NCI-H774 (cell line): ENCODE measurements around the gene PSEN2.

Source experiments
- DNase-seq: peaks from one replicate; lab custom pipeline; 2025; lab: John Stamatoyannopoulos, UW

PSEN2 gene

GRCh38 chr1:226864311-226864710, 6.1 kb upstream of the PSEN2 start:
- DNase-seq: no peak

DNA sequence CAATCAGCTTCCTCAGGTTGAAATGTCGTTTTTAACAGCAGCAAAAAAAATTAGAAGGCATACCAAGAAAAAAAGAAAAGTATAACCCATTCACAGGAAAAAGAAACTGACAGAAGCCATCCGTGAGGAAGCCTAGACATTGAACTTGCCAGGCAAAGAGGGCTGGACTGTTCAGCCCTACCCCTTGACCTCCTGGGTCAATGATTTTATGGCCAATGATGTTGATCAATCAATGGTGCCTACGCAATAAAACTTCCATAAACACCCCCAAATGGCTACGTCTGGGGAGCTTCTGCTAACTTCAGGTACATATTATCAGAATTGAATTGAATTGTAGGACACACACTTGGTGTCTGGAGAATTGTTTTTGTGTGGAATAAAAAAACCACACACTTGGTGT, 4.8 kb upstream of the PSEN2 start:
- DNase-seq: no peak

DNA sequence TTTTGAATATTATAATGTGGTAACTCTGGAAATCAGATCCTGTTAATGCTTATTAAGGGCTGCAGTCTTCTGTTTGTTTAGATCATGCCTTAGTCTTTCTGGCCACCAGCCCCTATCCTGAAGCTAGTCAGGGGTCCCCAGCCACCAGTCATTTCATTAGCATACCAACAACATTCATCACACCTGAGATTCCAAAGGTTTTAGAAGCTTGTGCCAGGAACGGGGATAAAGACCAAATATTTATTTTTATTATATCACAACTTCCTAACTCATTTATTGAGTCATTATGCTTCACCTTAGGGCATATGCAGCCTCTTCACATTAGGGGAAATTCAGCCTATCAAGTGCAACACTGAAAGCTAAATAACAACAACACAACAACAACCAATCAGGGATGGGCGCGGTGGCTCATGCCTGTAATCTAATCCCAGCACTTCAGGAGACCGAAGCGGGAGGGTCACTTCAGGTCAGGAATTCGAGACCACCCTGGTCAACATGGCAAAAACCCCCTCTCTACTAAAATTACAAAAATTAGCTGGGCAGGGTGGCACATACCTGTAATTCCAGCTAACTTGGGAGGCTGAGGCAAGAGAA, 2.9 kb upstream of the PSEN2 start:
- no peak for DNase-seq

DNA sequence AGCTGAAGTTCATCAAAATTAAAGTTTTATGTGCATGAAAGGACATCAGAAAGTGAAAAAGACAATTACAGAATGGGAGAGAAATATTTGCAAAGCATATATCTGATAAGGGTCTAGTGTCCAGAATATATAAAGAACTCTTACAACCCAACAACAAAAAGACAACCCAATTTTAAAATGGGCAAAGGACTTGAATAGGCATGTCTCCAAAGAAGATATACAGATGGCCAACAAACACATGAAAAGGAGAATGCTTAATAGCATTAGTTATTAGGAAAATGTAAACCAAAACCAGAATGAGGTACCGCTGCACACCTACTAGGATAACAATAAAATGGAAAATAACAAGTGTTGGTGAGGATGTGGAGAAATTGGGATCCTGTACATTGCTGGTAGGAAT, 1.7 kb upstream of the PSEN2 start:
- no peak for DNase-seq

- no peak for DNase-seq
These were observed 403 bp upstream of the PSEN2 start for GRCh38 chr1:226870026-226870400.

DNA sequence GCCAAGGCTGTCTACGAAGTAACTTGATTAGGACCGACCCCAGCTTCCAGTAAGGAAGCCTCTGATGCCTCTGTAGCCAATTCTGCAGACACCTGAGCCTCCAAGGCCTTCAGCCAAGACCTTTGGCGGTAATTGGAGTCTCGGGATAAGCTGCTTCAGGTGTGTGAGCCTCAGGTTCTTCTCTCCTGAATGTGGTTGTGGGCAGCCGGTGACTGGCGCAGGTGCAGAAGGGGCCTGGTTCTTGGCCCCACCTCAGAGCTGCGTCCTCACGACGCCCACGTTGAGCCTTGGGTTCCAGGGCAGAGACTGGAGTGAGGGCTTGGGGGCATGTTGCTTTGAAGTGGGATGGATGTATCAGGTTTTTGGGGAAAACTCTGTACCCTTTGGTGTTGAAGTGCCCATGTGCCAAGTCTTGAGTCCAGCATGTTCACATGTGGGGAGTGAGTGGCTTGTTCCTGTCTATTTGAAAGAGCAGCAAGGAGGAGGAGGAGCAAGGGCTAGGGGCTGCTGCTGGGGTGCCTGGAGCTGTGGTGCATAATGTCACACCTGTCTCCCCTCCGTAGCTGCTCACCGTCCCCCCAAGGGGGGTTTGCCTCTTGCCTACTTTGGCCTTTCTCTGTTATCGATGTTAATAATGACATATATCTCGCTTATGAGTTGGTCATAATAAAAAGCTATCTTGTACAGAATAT, 1.4 kb downstream of the PSEN2 start:
- no peak for DNase-seq

DNA sequence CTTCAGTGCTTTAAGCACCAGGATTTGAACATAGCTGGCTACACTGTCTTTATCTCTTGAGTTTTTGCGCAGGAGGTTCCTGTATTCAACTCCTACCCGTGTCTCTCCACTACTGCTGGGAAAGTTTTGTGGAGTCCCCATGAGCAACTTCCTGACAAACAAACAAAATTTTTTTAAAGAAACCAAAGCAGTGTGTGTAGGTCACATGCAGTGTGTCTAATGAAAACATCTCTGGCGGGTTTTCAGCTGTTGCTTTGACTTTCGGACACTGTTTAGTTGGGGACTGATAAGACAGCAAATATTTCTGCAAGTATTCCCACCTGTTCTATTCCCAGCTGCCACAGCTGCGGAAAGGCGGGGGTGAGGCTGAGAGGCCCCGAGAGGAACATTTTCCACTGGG, 2.0 kb downstream of the PSEN2 start:
- no peak for DNase-seq

GRCh38 chr1:226873771-226874578, 3.6 kb downstream of the PSEN2 start:
- no peak for DNase-seq

DNA sequence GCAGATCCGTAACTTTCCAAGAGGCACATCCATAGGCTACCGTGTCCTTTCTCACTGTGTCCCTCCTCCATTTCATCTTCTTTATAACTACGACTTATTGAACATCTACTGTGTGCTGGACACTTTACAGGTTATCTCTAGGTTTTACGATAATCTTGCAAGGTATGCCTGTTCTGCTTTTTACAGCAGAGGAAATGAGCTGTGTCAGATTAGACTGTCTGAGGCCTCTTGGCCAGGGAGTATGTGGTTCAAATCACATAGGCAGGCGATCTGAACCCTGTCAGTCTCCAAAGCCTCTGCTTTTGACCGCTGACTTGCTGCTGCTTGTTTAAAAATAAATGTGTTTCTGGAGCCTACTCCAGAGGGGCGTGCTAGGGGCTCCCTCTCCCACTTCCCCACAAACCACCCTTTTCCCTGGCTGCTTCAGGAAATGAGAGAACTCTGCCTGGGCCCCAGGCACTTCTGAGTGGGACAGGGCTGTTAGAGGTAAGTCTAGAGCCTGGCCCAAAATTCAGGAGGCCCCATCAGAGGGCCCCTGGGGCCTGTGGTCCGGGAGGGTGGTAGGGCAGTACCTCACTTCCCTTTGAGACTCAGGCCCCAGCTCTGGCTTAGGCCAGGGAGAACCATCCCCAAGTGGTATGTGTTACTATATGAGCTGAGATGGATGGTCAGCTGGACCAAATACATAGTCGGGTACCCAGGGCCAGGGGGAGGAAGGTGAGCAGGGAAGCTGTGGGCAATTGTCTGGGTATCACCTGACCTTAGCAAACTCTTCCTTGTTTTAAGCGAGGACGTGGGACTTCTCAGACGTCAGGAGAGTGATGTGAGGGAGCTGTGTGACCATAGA, 4.4 kb downstream of the PSEN2 start:
- no peak for DNase-seq

DNA sequence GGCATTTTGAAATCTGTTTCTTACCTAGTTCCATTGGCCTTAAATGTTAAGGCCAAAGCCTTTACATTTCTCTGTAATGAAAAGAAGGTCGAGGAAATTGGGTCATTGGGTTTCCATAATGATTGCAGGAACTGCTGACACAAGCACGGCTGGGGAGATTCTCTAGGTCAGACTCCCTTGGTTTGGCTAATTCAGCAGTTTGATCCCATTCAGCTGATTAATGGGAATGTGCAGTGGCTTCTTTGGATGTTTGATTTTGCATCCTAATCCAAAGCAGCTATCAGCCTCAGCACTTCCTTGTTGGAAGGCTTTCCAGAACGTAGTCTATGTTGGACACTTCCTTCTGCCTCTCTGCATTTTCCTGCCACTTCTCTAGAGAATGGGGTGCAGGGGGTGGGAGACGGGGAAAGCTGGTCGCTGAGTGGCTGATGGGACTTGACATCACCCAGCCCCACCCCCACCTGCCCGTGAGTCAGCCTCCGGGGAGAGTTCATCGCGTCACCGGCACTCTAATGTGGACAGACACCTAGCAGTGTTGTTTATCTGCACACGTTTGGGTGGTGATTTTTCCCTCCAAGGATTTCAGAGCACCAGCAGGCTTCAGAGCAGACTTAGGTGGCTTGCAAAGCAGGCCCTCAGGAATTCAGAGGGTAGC, 5.4 kb downstream of the PSEN2 start:
- DNase-seq: peak; percentile 86

DNA sequence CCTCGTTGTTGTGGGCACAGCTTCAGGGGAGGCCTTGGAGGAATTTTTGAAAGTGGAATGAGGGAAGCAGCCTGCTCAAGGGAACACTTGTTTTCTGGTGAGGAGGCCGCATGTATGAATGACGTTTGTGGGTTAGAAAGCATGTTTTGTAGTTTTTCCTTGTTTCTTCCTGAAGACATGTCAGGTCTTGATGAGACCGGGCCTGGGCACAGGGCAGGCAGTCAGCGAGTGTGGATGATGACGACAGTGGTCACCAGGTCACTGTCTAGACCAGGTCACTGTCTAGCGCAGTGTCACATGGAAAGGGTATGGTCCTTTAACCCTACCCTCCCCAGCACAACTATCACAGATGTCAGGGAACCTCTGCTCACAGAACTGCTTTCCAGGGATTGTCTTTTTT, 7.3 kb downstream of the PSEN2 start:
- no peak for DNase-seq

- no peak for DNase-seq
These were observed 10.2 kb downstream of the PSEN2 start for GRCh38 chr1:226880372-226881287.

DNA sequence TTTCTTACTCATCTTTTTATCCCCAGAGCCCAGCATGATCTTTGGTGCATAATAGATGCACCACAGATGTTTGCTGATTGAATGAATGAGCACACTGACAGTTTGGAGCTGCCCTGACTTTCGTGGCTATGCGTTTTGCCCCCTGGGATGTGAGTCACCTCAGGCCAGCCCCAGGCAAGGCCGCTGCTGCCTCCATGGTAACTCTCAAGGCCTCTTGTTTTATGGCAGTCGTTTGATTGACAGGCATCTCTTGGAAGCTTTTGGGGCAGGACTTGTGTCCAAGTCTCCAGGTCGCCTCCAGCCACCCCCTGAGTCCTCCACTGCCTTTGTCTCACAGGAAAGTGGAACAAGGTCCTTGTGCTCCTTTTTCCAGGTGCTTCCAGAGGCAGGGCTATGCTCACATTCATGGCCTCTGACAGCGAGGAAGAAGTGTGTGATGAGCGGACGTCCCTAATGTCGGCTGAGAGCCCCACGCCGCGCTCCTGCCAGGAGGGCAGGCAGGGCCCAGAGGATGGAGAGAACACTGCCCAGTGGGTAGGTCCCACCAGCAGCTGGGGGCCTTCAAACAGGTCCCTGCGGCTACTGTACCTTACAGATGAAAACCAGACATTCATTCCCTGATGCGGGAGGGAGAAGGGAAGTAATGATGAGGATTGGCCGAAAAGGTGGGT, 11.2 kb downstream of the PSEN2 start:
- DNase-seq: no peak

GRCh38 chr1:226882187-226882586, 11.8 kb downstream of the PSEN2 start:
- no peak for DNase-seq

- no peak for DNase-seq
These were observed 12.4 kb downstream of the PSEN2 start for GRCh38 chr1:226882631-226883409.

- no peak for DNase-seq
These were observed 13.2 kb downstream of the PSEN2 start for GRCh38 chr1:226883630-226884029.

DNA sequence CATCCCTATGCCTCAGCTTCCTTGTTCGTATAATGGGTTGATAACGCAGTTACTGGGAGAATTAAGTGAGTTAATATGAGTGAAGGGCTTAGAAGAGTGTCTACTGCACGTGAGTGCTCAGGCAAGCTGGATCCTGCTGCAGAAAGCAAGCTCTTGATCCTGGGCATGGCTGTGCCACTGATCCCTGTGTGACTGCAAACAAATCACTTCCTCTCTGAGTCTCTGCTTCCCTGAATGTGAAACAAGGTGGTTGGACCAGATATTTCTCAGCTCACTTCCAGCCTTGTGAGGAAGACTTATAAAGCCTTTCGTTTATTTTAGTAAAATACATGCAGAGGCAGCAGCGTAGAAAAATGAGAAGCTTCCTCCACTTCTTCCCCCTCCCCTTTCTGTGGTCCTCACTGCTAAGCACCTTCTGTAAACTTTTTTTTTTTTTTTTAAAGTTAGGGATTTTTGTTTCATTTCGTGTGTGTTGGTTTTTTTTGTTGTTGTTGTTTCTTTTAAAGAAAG, 13.8 kb downstream of the PSEN2 start:
- DNase-seq: no peak

- DNase-seq: no peak
These were observed 14.8 kb downstream of the PSEN2 start for GRCh38 chr1:226884966-226885820.
